GM23338 (cell line): ENCODE measurements around the gene JAZF1. TPM values are rescaled to one million over a fixed set of nuclear protein-coding genes. Genes with fewer than 3 reads are reported as not detected.

Experiments
- ATAC-seq: fragments of 200-7000 bp; cut with Tn5 transposase; 3 replicates; pipeline ENCODE4 v1.9.1; 2020
- DNase-seq: peaks from one replicate; pipeline ENCODE4 v3.0.0-alpha.2; 2015; ENCODE audit warnings: low spot score
- H2AFZ ChIP-seq: fragments of 200-600 bp; sonication (generic); 2 replicates; pipeline ENCODE4 v1.8.0; 2016; ENCODE audit warnings: antibody characterized with exemption, mild to moderate bottlenecking, moderate library complexity
- H3F3A ChIP-seq: fragments of 200-600 bp; sonication (generic); replicated peaks from 2 replicates; pipeline ENCODE4 v1.8.0; 2017; ENCODE audit warnings: antibody characterized with exemption, mixed run types, low read depth
- H3K27ac ChIP-seq: fragments of 200-600 bp; sonication (generic); 2 replicates; pipeline ENCODE4 v1.6.1; 2016; ENCODE audit warnings: low read depth
- H3K27me3 ChIP-seq: fragments of 200-600 bp; sonication (generic); 2 replicates; pipeline ENCODE4 v1.8.0; 2016; ENCODE audit warnings: mild to moderate bottlenecking, mixed run types, moderate library complexity; ENCODE audit not compliant: insufficient read depth
- H3K36me3 ChIP-seq: fragments of 200-600 bp; sonication (generic); 2 replicates; pipeline ENCODE4 v1.8.0; 2016; ENCODE audit warnings: mild to moderate bottlenecking; ENCODE audit not compliant: insufficient read depth
- H3K4me1 ChIP-seq: fragments of 200-600 bp; sonication (generic); 2 replicates; pipeline ENCODE4 v1.8.0; 2016; ENCODE audit warnings: mild to moderate bottlenecking, moderate library complexity; ENCODE audit not compliant: insufficient read depth
- H3K4me2 ChIP-seq: fragments of 200-600 bp; sonication (generic); 2 replicates; pipeline ENCODE4 v1.7.1; 2017; ENCODE audit warnings: mixed run types
- H3K4me3 ChIP-seq: fragments of 200-600 bp; sonication (generic); 2 replicates; pipeline ENCODE4 v1.6.1; 2016; ENCODE audit warnings: mixed run types
- H3K79me2 ChIP-seq: fragments of 200-600 bp; sonication (generic); replicated peaks from 2 replicates; pipeline ENCODE4 v1.8.0; 2017; ENCODE audit warnings: mild to moderate bottlenecking; ENCODE audit not compliant: insufficient read depth
- H3K9me2 ChIP-seq: fragments of 200-600 bp; sonication (generic); 2 replicates; pipeline ENCODE4 v1.8.0; 2017; ENCODE audit not compliant: insufficient read depth
- H4K20me1 ChIP-seq: fragments of 200-600 bp; sonication (generic); replicated peaks from 2 replicates; pipeline ENCODE4 v1.8.0; 2017; ENCODE audit warnings: mild to moderate bottlenecking; ENCODE audit not compliant: insufficient read depth
- H3K27ac Mint-ChIP-seq: 2 replicates; pipeline ENCODE4 v1.8.0; 2020; ENCODE audit warnings: inconsistent platforms, mild to moderate bottlenecking, moderate library complexity, mixed read lengths
- H3K27me3 Mint-ChIP-seq: 3 replicates; pipeline ENCODE4 v1.8.0; 2022; ENCODE audit warnings: low read depth, mild to moderate bottlenecking, moderate library complexity, mixed read lengths, inconsistent platforms; ENCODE audit not compliant: insufficient read depth, poor library complexity
- H3K36me3 Mint-ChIP-seq: 3 replicates; pipeline ENCODE4 v1.8.0; 2021; ENCODE audit warnings: low read depth, mild to moderate bottlenecking, inconsistent platforms, moderate library complexity, mixed read lengths
- H3K4me1 Mint-ChIP-seq: 3 replicates; pipeline ENCODE4 v1.8.0; 2020; ENCODE audit warnings: mild to moderate bottlenecking, inconsistent platforms, mixed read lengths
- H3K4me3 Mint-ChIP-seq: 3 replicates; pipeline ENCODE4 v1.8.0; 2021; ENCODE audit warnings: moderate library complexity, mild to moderate bottlenecking, inconsistent platforms, mixed read lengths
- H3K9me3 Mint-ChIP-seq: 3 replicates; pipeline ENCODE4 v1.8.0; 2020; ENCODE audit warnings: moderate library complexity, mild to moderate bottlenecking, inconsistent platforms, mixed read lengths
- CREB1 ChIP-seq: fragments of 250-450 bp; sonication (Bioruptor Pico); IDR thresholded peaks from 2 replicates; pipeline ENCODE4 v1.5.0; 2020; ENCODE audit warnings: low read depth, mild to moderate bottlenecking, moderate library complexity
- ZNF114 ChIP-seq: fragments of 250-450 bp; sonication (Bioruptor Pico); IDR thresholded peaks from 2 replicates; pipeline ENCODE4 v1.5.0; 2020; ENCODE audit warnings: mild to moderate bottlenecking, moderate library complexity
- ZNF331 ChIP-seq: fragments of 250-450 bp; sonication (Bioruptor Pico); IDR thresholded peaks from 2 replicates; pipeline ENCODE4 v1.5.0; 2020; ENCODE audit warnings: low read depth, mild to moderate bottlenecking, moderate library complexity
- polyA plus RNA-seq: library from polyadenylated mRNA; unstranded; fragments of >200 nt; fragmentation: Nextera tagmentation; extraction: Ambion mirVana; gene quantifications from 2 replicates; pipeline ENCODE4 v1.2.1, GENCODE V29; 2016
- total RNA-seq: library from RNA; depleted of rRNA; stranded (reverse); fragments of >200 nt; shearing (Covaris generic); gene quantifications from 2 replicates; pipeline ENCODE4 v1.2.3, GENCODE V29; 2014
- TF ChIP-seq, protein P1 (sequence below), 2 experiments: fragments of 200-600 bp in 1 of 2; sonication (generic) in 1 of 2; conservative IDR thresholded peaks; 2 replicates each; pipeline versions ENCODE4 v1.5.1 to v1.6.1; 2016 to 2017; ENCODE audit warnings: antibody characterized with exemption in 2 of 2, low read depth in 2 of 2, mild to moderate bottlenecking in 2 of 2, moderate library complexity in 1 of 2
- TF ChIP-seq, protein P2 (sequence below): fragments of 250-450 bp; sonication (Bioruptor Pico); IDR thresholded peaks from 2 replicates; pipeline ENCODE4 v1.5.0; 2020; ENCODE audit warnings: mild to moderate bottlenecking, moderate library complexity

The JAZF1 gene
- total and polyA plus RNA-seq, 2 experiments from 2014 or later: 12.2 to 22.2 TPM

DNA sequence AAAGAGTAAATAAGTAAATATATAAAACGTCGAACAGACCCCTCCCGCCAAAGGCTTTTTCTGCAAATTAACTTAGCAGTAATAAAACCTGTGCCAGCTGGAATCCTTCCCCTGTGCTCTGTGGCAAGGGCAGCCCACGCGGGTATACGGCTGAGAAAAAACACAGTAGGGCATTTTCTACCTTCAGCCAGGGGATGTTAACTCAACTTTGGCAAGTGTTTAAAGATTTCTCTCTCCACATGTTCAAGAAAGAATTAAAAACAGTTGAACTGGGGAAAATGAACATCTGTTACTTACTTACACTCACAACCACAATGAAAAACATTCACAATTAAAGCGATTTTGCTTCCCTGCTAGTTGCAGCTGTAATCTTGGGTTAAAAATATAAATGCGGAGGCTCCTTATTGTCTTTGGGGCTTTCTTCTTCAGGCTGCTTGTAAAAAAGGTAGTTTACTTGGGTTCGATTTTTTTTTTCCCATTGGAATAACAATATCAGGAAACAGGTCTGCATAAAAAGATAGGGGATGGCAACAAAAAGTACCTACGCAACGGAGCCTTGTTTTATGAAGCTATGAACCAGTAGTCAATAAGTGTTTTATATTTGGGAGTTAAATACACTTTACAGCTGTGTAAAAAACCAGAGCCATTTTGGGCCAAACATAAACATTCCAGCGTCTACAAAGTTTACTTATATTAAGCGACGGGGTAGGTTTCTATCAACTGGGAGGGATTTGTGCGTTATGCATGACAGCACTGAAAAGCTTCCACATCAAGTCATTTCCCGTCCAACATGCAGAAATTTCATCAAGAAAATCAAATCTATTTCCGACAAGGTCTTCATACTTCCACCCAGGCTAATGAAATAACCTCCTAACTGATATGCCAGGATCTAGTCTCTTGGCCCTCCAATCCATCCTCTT lies 308.0 kb downstream of the JAZF1 start:
- Histone ChIP-seq H3K4me1 (peaks cover 11% of the 10 kb centered on the region), H2AFZ (no peak overlapping the region), H4K20me1 (no peaks in the 10 kb centered on the region; the same call in 1 of the 2 replicates), H3K4me2 (no peak overlapping the region; the same call in 1 of the 2 replicates), H3K9me2 (0 out of 2 replicates have a peak, but pooled peaks cover 7% of the 10 kb centered on the region), H3K27me3 (no peaks in the 10 kb centered on the region), H3K27ac (no peak overlapping the region), H3K36me3 (no peaks in the 10 kb centered on the region), H3K4me3 (no peak overlapping the region), H3K79me2 (no peaks in the 10 kb centered on the region), H3F3A (no peaks in the 10 kb centered on the region)
- ATAC-seq: no peak
- Mint-ChIP-seq H3K9me3 (no peaks in the 10 kb centered on the region), H3K4me1 (peaks cover 30% of the 10 kb centered on the region), H3K27me3 (peaks cover 9% of the 10 kb centered on the region), H3K27ac (no peak overlapping the region), H3K4me3 (no peak overlapping the region), H3K36me3 (no peaks in the 10 kb centered on the region)
- TF ChIP-seq, protein P1, sequence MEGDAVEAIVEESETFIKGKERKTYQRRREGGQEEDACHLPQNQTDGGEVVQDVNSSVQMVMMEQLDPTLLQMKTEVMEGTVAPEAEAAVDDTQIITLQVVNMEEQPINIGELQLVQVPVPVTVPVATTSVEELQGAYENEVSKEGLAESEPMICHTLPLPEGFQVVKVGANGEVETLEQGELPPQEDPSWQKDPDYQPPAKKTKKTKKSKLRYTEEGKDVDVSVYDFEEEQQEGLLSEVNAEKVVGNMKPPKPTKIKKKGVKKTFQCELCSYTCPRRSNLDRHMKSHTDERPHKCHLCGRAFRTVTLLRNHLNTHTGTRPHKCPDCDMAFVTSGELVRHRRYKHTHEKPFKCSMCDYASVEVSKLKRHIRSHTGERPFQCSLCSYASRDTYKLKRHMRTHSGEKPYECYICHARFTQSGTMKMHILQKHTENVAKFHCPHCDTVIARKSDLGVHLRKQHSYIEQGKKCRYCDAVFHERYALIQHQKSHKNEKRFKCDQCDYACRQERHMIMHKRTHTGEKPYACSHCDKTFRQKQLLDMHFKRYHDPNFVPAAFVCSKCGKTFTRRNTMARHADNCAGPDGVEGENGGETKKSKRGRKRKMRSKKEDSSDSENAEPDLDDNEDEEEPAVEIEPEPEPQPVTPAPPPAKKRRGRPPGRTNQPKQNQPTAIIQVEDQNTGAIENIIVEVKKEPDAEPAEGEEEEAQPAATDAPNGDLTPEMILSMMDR (conservative IDR thresholded peaks at IDR 0.05; ENCODE audit: low read depth in 2 of 2): no peak
- TF ChIP-seq ZNF114 (CRISPR knock-in tag) (no peak), ZNF331 (CRISPR knock-in tag) (no peak), CREB1 (no peak)
- TF ChIP-seq, protein P2, sequence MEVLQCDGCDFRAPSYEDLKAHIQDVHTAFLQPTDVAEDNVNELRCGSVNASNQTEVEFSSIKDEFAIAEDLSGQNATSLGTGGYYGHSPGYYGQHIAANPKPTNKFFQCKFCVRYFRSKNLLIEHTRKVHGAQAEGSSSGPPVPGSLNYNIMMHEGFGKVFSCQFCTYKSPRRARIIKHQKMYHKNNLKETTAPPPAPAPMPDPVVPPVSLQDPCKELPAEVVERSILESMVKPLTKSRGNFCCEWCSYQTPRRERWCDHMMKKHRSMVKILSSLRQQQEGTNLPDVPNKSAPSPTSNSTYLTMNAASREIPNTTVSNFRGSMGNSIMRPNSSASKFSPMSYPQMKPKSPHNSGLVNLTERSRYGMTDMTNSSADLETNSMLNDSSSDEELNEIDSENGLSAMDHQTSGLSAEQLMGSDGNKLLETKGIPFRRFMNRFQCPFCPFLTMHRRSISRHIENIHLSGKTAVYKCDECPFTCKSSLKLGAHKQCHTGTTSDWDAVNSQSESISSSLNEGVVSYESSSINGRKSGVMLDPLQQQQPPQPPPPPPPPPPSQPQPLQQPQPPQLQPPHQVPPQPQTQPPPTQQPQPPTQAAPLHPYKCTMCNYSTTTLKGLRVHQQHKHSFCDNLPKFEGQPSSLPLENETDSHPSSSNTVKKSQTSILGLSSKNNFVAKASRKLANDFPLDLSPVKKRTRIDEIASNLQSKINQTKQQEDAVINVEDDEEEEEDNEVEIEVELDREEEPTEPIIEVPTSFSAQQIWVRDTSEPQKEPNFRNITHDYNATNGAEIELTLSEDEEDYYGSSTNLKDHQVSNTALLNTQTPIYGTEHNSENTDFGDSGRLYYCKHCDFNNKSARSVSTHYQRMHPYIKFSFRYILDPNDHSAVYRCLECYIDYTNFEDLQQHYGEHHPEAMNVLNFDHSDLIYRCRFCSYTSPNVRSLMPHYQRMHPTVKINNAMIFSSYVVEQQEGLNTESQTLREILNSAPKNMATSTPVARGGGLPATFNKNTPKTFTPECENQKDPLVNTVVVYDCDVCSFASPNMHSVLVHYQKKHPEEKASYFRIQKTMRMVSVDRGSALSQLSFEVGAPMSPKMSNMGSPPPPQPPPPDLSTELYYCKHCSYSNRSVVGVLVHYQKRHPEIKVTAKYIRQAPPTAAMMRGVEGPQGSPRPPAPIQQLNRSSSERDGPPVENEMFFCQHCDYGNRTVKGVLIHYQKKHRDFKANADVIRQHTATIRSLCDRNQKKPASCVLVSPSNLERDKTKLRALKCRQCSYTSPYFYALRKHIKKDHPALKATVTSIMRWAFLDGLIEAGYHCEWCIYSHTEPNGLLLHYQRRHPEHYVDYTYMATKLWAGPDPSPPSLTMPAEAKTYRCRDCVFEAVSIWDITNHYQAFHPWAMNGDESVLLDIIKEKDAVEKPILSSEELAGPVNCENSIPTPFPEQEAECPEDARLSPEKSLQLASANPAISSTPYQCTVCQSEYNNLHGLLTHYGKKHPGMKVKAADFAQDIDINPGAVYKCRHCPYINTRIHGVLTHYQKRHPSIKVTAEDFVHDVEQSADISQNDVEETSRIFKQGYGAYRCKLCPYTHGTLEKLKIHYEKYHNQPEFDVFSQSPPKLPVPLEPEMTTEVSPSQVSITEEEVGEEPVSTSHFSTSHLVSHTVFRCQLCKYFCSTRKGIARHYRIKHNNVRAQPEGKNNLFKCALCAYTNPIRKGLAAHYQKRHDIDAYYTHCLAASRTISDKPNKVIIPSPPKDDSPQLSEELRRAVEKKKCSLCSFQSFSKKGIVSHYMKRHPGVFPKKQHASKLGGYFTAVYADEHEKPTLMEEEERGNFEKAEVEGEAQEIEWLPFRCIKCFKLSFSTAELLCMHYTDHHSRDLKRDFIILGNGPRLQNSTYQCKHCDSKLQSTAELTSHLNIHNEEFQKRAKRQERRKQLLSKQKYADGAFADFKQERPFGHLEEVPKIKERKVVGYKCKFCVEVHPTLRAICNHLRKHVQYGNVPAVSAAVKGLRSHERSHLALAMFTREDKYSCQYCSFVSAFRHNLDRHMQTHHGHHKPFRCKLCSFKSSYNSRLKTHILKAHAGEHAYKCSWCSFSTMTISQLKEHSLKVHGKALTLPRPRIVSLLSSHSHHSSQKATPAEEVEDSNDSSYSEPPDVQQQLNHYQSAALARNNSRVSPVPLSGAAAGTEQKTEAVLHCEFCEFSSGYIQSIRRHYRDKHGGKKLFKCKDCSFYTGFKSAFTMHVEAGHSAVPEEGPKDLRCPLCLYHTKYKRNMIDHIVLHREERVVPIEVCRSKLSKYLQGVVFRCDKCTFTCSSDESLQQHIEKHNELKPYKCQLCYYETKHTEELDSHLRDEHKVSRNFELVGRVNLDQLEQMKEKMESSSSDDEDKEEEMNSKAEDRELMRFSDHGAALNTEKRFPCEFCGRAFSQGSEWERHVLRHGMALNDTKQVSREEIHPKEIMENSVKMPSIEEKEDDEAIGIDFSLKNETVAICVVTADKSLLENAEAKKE (CRISPR knock-in tag): no peak
- DNase-seq: no peak
